HEK293 (cell line): ENCODE measurements around the gene EVL.

ENCODE experiments used
- CTCF ChIA-PET: fragments of 350-600 bp; formaldehyde crosslinking; extraction: SDS; loops from one replicate; lab custom pipeline; 2021; ENCODE audit warnings: antibody characterized with exemption; lab: Yijun Ruan, JAX
- POLR2A ChIA-PET: fragments of 300-600 bp; formaldehyde crosslinking; extraction: SDS; loops from one replicate; lab custom pipeline; 2020; ENCODE audit warnings: antibody characterized with exemption, inconsistent platforms; lab: Yijun Ruan, JAX
- H3K27ac ChIP-seq: fragments of 200-500 bp; sonication (Bioruptor generic); 2 replicates; pipeline ENCODE4 v1.5.1; 2014; ENCODE audit warnings: low read depth, low read length, control low read depth, inconsistent platforms; ENCODE audit errors: extremely low read depth
- H3K36me3 ChIP-seq, 2 experiments: fragments of 200-500 bp in 1 of 2; sonication (Bioruptor generic) in 1 of 2; 1 replicate in 1 of 2; 2 replicates in 1 of 2; pipeline ENCODE4 v1.5.1; 2014 to 2017; ENCODE audit warnings: inconsistent platforms in 2 of 2, low read length in 2 of 2; ENCODE audit not compliant: control insufficient read depth in 2 of 2, insufficient read depth in 1 of 2
- H3K4me1 ChIP-seq: fragments of 200-500 bp; sonication (Bioruptor generic); 2 replicates; pipeline ENCODE4 v1.5.1; 2014; ENCODE audit warnings: mild to moderate bottlenecking, low read length, inconsistent platforms; ENCODE audit not compliant: control insufficient read depth, insufficient read depth
- H3K4me3 ChIP-seq: 2 replicates; pipeline ENCODE4 v1.5.1; 2011; ENCODE audit warnings: low read depth, mild to moderate bottlenecking, control low read depth, low read length, moderate library complexity
- H3K9me3 ChIP-seq: fragments of 200-500 bp; sonication (Bioruptor generic); 2 replicates; pipeline ENCODE4 v1.5.1; 2014; ENCODE audit warnings: low read depth, low read length, inconsistent platforms; ENCODE audit not compliant: control insufficient read depth, insufficient read depth
- AEBP2 ChIP-seq: fragments of 450-650 bp; formaldehyde crosslinking; IDR thresholded peaks from 2 replicates; pipeline ENCODE4 v1.5.1; 2016; ENCODE audit warnings: missing biosample characterization, missing genetic modification characterization, borderline replicate concordance
- BCL6B ChIP-seq: fragments of 450-650 bp; formaldehyde crosslinking; IDR thresholded peaks from 2 replicates; pipeline ENCODE4 v1.5.1; 2017; ENCODE audit warnings: missing biosample characterization, missing genetic modification characterization
- HIC1 ChIP-seq: fragments of 450-650 bp; formaldehyde crosslinking; IDR thresholded peaks from 2 replicates; pipeline ENCODE4 v1.5.1; 2016; ENCODE audit warnings: missing biosample characterization, missing genetic modification characterization
- KLF10 ChIP-seq: fragments of 450-650 bp; IDR thresholded peaks from 2 replicates; pipeline ENCODE4 v1.5.1; 2018; ENCODE audit warnings: missing biosample characterization, mild to moderate bottlenecking, missing genetic modification characterization
- MEIS1 ChIP-seq: sonication (generic); formaldehyde crosslinking; IDR thresholded peaks from 2 replicates; pipeline ENCODE4 v1.8.1; 2022; ENCODE audit warnings: missing genetic modification reagents, mild to moderate bottlenecking, borderline replicate concordance
- PRDM10 ChIP-seq: fragments of 450-650 bp; formaldehyde crosslinking; IDR thresholded peaks from 2 replicates; pipeline ENCODE4 v1.5.1; 2016; ENCODE audit warnings: missing biosample characterization, missing genetic modification characterization
- SP2 ChIP-seq: fragments of 450-650 bp; formaldehyde crosslinking; IDR thresholded peaks from 2 replicates; pipeline ENCODE4 v1.5.1; 2016; ENCODE audit warnings: missing biosample characterization, missing genetic modification characterization
- WT1 ChIP-seq: fragments of 450-650 bp; formaldehyde crosslinking; IDR thresholded peaks from 2 replicates; pipeline ENCODE4 v1.5.1; 2016; ENCODE audit warnings: missing biosample characterization, missing genetic modification characterization
- ZBTB21 ChIP-seq: fragments of 450-650 bp; formaldehyde crosslinking; IDR thresholded peaks from 2 replicates; pipeline ENCODE4 v1.5.1; 2017; ENCODE audit warnings: missing biosample characterization, missing genetic modification characterization
- ZFP3 ChIP-seq: fragments of 450-650 bp; formaldehyde crosslinking; IDR thresholded peaks from 2 replicates; pipeline ENCODE4 v1.5.1; 2016; ENCODE audit warnings: low read depth, missing biosample characterization, missing genetic modification characterization
- ZNF248 ChIP-seq: fragments of 450-650 bp; formaldehyde crosslinking; IDR thresholded peaks from 2 replicates; pipeline ENCODE4 v1.5.1; 2017; ENCODE audit warnings: missing biosample characterization, missing genetic modification characterization
- ZNF555 ChIP-seq: fragments of 450-650 bp; formaldehyde crosslinking; conservative IDR thresholded peaks from 2 replicates; pipeline ENCODE4 v1.5.1; 2017; ENCODE audit warnings: missing biosample characterization, mild to moderate bottlenecking, missing genetic modification characterization, inconsistent platforms
- TF ChIP-seq, protein P1 (sequence below): fragments of 450-650 bp; formaldehyde crosslinking; IDR thresholded peaks from 2 replicates; pipeline ENCODE4 v1.5.1; 2016; ENCODE audit warnings: missing biosample characterization, missing genetic modification characterization

Gene EVL

DNA sequence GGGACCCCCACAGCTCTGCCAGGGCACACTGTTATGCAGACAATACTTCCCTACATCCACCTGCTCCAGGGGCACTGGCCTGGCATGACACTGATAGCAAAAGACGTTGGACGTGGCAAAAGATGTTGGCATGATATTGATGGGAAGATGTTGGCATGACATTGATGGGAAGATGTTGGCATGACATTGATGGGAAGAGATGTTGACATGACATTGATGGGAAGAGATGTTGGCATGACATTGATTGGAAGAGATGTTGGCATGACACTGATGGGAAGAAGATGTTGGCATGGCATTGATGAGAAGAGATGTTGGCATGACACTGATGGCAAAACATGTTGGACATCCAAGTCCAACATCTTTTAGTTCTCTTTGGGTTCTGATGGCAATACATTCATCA, 105.7 kb downstream of the EVL start:
- CTCF ChIA-PET, result no interaction called here
- Histone ChIP-seq H3K36me3 (no peaks in the 10 kb centered on the region), H3K4me3 (no peak overlapping the region), H3K9me3 (no peaks in the 10 kb centered on the region), H3K4me1 (no peaks in the 10 kb centered on the region), H3K27ac (no peak overlapping the region)
- TF ChIP-seq, protein P1, sequence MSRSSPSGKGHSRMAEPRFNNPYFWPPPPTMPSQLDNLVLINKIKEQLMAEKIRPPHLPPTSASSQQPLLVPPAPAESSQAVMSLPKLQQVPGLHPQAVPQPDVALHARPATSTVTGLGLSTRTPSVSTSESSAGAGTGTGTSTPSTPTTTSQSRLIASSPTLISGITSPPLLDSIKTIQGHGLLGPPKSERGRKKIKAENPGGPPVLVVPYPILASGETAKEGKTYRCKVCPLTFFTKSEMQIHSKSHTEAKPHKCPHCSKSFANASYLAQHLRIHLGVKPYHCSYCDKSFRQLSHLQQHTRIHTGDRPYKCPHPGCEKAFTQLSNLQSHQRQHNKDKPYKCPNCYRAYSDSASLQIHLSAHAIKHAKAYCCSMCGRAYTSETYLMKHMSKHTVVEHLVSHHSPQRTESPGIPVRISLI (tag by site-specific recombination), result no peak
- TF ChIP-seq HIC1 (tag by site-specific recombination) (0 out of 2 replicates have a peak, but pooled peaks have one; percentile 63), WT1 (tag by site-specific recombination) (no peak), ZBTB21 (tag by site-specific recombination) (no peak), SP2 (tag by site-specific recombination) (no peak), BCL6B (no peak), KLF10 (tag by site-specific recombination) (no peak)
- POLR2A ChIA-PET, result no interaction called here

DNA sequence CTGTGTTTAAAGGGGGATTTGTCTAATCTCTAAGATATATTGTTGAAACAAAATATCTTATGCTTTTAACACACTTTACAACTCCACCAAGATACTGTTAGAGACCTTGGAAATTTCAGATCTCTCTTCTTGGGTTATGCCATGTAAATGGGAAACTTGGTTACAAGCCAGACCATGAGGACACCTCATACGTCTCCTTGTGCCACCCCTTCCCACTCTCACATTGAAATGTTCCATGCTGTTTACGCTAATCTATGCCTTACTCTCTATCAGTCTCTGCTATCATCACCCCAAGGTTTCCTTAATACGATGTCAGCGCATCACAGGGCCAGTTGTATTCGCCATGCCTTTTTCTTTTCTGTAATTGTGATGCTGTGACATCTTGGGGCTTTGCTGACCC, 107.6 kb downstream of the EVL start:
- H3K27ac ChIP-seq, result no peak overlapping the region
- H3K9me3 ChIP-seq, result no peaks in the 10 kb centered on the region
- TF ChIP-seq MEIS1 (CRISPR knock-in tag) (no peak), ZFP3 (tag by site-specific recombination) (no peak), PRDM10 (tag by site-specific recombination) (peak; percentile 65), ZNF248 (tag by site-specific recombination) (no peak), ZNF555 (tag by site-specific recombination) (no peak), AEBP2 (tag by site-specific recombination) (no peak)
- CTCF ChIA-PET, result interaction anchor here (0.6 to 1.6 kb wide), 3 partner anchors 18 to 113 kb away, joined by 3 to 4 read pairs (median 3); no protein-coding TSS in a partner anchor
- H3K4me1 ChIP-seq, result no peaks in the 10 kb centered on the region
- no peaks in the 10 kb centered on the region for H3K36me3 ChIP-seq
- H3K4me3 ChIP-seq, result no peak overlapping the region
- POLR2A ChIA-PET, result no interaction called here
